Measurements from ENCODE around the gene CEP44.

DNA sequence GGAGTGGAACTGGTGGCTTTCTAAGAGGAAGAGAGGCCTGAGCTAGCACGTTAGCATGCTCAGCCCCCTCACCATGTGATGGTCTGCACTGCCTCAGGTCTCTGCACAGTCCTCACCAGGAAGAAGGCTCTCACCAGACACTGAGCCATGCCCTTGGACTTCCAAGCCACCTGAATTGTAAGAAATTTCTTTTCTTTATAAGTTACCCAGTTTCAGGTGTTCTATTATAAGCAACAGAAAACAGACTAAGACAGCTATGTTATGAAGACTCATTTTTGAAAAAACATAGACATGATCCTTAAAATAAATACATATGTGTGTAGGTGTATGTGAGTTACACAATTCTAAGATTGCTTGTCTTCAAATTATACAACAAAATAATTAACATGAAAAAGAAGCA, 74.7 kb downstream of the CEP44 start:
- no peak for TF ChIP-seq CTCF (IDR thresholded peaks at IDR 0.05)
- no peak for TF ChIP-seq ZFX (IDR thresholded peaks at IDR 0.05; ENCODE audit: borderline replicate concordance)
